HAP-1 (cell line): ENCODE measurements around the gene TYW5.

ENCODE experiments used
- DNase-seq, 2 experiments: peaks; one replicate each; pipeline ENCODE4 v3.0.0-alpha.2; 2016 to 2020; ENCODE audit warnings: low spot score in 2 of 2
- H3K27me3 ChIP-seq: fragments of 250-450 bp; sonication (Bioruptor Pico); 2 replicates; pipeline ENCODE4 v1.5.1; 2020; ENCODE audit warnings: low read depth, mild to moderate bottlenecking, moderate library complexity
- H3K36me3 ChIP-seq: fragments of 250-450 bp; sonication (Bioruptor Pico); replicated peaks from 2 replicates; pipeline ENCODE4 v1.5.1; 2020; ENCODE audit warnings: mild to moderate bottlenecking
- H3K4me1 ChIP-seq: fragments of 250-450 bp; sonication (Bioruptor Pico); 2 replicates; pipeline ENCODE4 v1.5.1; 2020; ENCODE audit warnings: mild to moderate bottlenecking
- H3K4me3 ChIP-seq: fragments of 250-450 bp; sonication (Bioruptor Pico); 2 replicates; pipeline ENCODE4 v1.5.1; 2020; ENCODE audit warnings: mild to moderate bottlenecking, moderate library complexity
- H3K9me3 ChIP-seq: fragments of 250-450 bp; sonication (Bioruptor Pico); 2 replicates; pipeline ENCODE4 v1.5.1; 2020; ENCODE audit warnings: mild to moderate bottlenecking, moderate library complexity
- in situ Hi-C: fragments of 300-500 bp; cut with MboI; formaldehyde crosslinking; loops from 3 replicates; pipeline ENCODE4 v1.14.3; 2020; ENCODE audit warnings: low sequenced_read_pairs, inconsistent platforms, mixed read lengths

The TYW5 gene

DNA sequence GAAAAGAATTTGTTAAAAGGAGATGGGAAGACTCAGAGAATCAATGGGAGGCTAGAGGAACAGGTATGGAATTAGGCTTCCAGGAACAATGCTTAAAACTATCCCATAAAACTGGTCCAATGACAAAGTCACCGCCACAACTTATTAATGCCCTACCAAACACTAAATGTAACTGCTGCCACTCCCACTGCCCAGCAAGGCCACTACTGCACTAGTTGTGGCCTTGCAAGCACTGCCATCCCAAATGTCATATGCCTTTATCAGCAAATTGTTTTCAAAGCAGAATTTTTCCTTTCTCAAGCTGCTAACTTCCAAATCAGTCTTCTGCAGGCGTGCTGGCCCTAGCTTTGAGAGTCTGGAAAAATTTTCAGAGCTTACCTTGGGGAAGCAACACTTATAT, 58.7 kb downstream of the TYW5 start:
- H3K4me3 ChIP-seq = no peak overlapping the region
- no peaks in the 10 kb centered on the region for H3K4me1 ChIP-seq
- H3K27me3 ChIP-seq = no peaks in the 10 kb centered on the region
- DNase-seq = no peak
- H3K36me3 ChIP-seq = no peaks in the 10 kb centered on the region
- H3K9me3 ChIP-seq = no peaks in the 10 kb centered on the region
- in situ Hi-C loops = no loop called here

DNA sequence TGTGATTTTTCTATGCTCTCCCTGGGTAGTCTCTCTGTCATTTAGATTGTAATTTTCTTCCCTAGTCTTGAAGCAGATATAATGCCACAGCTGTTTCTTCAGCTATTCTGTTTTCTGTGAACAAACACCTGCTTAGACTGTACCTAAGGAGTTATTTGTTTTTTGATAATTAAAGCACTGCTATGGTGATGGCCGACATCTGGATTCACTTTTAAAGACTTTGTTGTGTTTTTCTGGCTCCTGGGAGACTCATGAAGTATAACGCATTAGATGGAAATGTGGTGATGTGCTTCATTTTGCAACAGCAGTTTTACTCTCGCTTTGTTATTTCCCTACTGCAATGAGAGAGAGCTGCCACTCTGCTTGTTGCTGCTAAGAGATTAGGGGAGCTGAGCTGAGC, 59.9 kb downstream of the TYW5 start:
- Histone ChIP-seq H3K4me1 (no peaks in the 10 kb centered on the region), H3K9me3 (no peaks in the 10 kb centered on the region), H3K27me3 (no peaks in the 10 kb centered on the region), H3K36me3 (no peaks in the 10 kb centered on the region), H3K4me3 (no peak overlapping the region)
- DNase-seq = no peak
- in situ Hi-C loops = no loop called here

DNA sequence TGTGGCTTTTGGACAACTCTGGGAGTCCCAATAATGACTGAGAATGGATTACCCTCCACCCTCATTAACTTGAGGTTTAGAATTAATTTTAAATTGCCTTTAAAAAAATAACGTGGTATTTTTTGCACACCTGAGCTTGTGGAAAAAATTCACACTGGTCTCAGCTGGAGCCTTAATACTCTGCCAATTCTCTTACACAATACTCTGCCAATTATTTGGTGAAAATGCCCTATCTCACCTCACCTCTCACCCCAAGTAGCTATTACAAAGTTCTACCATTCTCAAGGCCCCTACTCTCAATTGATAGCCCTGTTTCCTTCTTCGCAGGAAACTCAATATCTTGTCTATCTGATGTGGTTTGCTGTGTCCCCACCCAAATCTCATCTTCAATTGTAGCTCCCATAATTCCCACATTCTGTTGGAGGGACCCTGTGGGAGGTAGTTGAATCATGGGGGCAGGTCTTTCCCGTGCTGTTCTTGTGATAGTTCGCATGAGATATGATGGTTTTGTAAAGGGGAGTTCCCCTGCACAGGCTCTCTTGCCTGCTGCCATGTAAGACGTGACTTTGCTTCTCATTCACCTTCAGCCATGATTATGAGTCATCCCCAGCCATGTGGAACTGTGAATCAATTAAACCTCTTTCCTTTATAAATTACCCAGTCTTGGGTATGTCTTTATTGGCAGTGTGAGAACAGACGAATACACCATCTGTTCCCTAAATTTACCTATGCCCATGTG, 71.6 kb downstream of the TYW5 start:
- no peak overlapping the region for H3K4me3 ChIP-seq
- H3K4me1 ChIP-seq = no peaks in the 10 kb centered on the region
- no peaks in the 10 kb centered on the region for H3K36me3 ChIP-seq
- in situ Hi-C loops = no loop called here
- H3K9me3 ChIP-seq = no peaks in the 10 kb centered on the region
- no peak for DNase-seq
- H3K27me3 ChIP-seq = no peaks in the 10 kb centered on the region

DNA sequence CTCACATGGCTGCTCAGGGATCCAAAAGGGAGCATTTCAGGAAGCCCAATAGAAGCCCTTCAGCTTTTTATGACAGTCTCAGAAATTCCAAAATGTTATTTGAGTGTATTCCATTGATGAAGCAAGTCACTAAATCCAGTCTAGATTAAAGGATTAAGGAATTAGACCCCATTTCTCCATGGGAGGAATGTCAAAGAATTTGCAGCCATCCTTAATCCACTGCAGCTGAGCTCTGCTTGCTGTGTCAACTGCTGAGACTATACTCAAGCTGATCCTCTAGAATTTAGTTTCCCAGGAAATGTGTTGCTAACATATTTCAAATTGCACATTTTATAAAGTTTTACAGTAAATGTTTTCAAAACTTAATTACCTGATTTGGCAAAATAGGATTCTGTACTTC, 72.6 kb downstream of the TYW5 start:
- Histone ChIP-seq H3K4me3 (no peak overlapping the region), H3K36me3 (no peaks in the 10 kb centered on the region), H3K4me1 (no peaks in the 10 kb centered on the region), H3K27me3 (no peaks in the 10 kb centered on the region), H3K9me3 (no peaks in the 10 kb centered on the region)
- DNase-seq = peak in 1 of 2 experiments; percentile 34
- in situ Hi-C loops = no loop called here
